SKM-1 treated with dmso at 0.1 percent for 144 hours (cell line): Measurements from ENCODE around the gene ATG4D.
"Not testable (repeated sequence)": the region's sequence is repeated elsewhere in the genome, so short reads cannot be mapped to it uniquely, and the experiment has no call there.

ENCODE experiments used
- DNase-seq: peaks from one replicate; lab custom pipeline; 2025; ENCODE audit not compliant: unreplicated experiment; lab: John Stamatoyannopoulos, UW

Gene ATG4D

GRCh38 chr19:10551006-10551405, 7.3 kb downstream of the ATG4D start:
- DNase-seq = not testable (repeated sequence)

GRCh38 chr19:10551698-10552301, 8.1 kb downstream of the ATG4D start:
- DNase-seq = peak; percentile 27

DNA sequence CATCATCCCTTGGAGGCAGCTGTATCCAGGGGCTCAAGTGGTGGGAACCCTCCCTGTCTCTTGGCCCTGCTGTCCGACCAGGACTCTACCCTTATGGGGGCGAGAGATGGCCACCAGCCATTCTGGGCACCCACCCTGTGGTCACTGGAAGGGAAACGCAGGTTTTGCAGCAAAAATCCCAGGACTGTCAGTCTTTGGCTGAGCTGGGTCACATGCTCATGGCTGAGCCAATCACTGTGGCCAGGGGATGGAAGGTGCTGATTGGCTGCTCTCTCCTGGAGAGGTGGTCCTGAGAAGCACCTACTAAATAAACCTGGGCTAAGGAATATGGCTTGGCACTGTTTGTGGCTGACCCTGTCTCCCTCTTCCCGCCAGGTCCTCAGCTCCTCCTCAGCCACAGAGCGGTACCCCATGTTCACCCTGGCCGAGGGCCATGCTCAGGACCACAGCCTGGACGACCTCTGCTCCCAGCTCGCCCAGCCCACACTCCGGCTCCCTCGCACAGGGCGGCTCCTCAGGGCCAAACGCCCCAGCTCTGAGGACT, 8.9 kb downstream of the ATG4D start:
- no peak for DNase-seq

- DNase-seq = no peak
Observed at GRCh38 chr19:10553087-10553667, 9.5 kb downstream of the ATG4D start.

GRCh38 chr19:10553943-10554381, 10.3 kb downstream of the ATG4D start:
- no peak for DNase-seq

DNA sequence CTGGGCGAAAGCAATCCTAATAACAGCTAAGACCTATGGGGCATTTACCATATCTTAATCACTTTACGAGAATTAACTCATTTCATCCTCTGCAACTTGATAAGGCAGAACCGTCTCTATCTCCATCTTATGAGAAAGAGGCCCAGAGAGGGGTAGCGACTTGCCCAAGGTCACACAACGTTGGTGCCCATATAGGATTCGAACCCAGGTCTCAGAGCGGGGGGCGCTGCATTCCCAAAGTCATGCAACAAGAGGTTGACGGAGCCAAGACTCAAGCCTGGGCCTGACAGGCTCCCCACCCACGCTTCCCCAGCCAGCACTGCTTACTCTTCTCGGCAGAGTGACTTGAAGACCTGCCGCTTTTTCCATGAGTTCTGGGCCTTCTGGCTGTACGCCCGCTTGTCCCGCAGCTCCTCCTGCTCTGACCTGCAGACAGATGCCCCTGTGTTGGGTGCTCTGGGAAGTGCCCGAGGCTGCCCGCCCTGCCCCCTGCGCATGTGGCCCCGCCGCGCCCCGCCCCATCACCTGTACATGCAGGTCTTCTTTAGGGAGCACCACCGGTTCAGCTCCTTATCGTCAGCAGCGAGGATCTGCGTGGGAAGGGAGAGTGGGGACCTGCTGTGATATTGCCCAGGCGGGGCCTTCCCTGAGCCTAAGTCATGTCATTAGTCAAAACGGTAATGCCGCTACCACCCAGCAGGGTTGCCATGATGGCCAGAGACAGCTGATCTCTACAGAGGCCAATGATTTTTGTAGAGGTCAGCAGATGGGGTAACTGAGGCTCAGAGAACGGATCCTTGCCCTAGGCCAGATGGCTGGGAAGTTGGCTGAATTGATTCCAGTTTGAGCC, 11.3 kb downstream of the ATG4D start:
- no peak for DNase-seq

- DNase-seq = no peak
Observed at GRCh38 chr19:10555610-10555973, 11.9 kb downstream of the ATG4D start.

- no peak for DNase-seq
Observed at GRCh38 chr19:10557603-10558197, 14.0 kb downstream of the ATG4D start.

DNA sequence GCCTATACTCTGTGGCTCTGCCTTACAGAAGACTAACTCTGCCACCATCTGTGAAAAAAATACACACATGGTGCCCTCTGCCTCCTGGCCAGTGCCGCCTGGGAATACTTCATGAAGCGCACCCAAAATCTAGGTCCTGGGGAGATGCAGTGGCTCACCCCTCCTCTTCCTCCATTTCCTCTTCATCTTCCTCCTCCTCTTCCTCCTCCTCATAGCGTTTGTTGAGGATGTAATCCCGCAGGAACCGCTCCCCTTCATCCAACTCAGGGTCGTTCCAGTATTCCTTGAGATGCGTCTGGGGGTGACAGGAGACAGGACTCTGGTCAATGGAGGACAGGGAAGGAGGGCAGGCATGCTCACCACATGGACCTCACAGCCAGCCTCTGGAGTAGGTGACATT, 16.4 kb downstream of the ATG4D start:
- DNase-seq = no peak

- no peak for DNase-seq
Observed at GRCh38 chr19:10562609-10563008, 18.9 kb downstream of the ATG4D start.

DNA sequence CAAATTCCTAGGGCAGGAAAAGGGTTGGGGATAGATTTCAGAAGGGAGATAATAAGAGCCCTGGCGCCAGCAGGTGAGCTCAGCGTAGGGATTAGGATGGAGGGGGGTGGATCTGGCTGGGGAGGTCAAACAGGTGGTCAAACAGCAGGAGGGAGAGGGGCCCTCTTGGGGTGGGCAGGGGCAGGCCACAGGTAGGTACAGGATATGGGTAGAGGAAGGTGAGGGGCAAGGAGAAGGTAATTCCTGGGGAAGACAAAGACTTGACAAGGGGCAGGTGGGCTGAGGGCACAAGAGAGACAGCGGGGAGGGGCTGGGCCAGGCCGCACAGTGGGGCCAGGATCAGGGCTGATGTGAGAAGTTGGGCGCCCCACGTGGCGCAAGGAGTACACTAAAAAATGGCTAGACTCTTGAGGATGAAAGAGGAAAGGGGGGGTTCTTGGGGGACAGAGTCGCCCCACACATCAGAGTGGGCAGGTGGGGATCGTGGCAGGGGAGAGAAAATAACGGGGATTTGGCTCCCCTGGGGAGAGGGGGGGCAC, 21.4 kb downstream of the ATG4D start:
- peak; percentile 41 for DNase-seq

DNA sequence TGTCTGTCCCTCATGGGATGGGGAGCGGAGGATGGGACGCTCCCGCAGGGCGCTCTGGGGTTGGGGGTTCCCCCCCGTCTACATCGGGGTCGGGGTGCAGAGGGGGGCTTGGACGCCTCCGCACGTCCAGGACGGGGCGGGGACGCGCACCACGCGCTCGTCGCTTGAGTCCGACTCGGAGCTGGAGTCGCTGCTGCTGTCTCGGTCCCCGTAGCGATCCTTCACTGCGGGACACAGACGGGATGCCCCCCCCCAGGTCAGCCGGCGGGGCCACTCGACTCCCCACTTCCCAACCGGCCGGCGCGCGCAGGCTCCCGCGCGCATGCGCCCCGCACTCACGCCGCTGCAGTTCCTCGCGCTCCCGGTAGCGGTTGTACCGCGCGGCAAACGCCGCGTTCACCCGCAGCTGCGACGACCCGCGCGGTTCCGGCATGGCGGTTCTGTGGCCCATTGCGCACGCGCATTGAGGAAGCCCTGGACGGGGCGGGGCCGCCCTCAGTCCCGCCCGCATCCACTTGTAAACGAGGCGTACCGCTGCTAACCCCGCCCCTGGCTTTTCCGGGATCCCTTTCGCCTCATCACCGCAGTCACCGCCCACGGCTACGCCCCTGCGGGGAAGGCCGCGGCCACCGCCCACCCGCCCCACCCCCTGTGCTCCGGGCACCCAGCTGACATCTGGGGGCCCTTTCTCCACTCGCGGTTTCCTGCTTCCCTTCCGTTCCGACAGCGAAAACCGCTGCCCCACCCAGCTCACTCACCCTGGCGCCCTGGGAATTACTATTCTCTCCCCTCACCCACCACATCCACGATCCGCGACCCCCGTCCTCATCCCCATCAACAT, 22.1 kb downstream of the ATG4D start, which contains the start of gene KRI1:
Gene KRI1 (minus strand): TSS at position 444 of the 841 bp plus-strand sequence. CDS start 11 bp downstream, at position 433.
- DNase-seq = peak; percentile 98

DNA sequence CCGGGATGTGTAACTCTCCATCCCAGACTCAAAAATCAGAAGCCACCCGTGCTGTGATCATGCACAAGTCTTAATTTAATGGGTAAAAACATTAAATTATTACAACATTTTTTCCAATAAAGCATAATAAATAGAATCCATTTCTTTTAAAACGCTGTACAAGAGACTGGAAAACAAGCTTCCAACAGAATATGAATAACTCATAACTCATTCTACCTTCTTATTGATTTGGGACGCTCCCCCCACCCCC, 22.6 kb downstream of the ATG4D start:
- no peak for DNase-seq

DNA sequence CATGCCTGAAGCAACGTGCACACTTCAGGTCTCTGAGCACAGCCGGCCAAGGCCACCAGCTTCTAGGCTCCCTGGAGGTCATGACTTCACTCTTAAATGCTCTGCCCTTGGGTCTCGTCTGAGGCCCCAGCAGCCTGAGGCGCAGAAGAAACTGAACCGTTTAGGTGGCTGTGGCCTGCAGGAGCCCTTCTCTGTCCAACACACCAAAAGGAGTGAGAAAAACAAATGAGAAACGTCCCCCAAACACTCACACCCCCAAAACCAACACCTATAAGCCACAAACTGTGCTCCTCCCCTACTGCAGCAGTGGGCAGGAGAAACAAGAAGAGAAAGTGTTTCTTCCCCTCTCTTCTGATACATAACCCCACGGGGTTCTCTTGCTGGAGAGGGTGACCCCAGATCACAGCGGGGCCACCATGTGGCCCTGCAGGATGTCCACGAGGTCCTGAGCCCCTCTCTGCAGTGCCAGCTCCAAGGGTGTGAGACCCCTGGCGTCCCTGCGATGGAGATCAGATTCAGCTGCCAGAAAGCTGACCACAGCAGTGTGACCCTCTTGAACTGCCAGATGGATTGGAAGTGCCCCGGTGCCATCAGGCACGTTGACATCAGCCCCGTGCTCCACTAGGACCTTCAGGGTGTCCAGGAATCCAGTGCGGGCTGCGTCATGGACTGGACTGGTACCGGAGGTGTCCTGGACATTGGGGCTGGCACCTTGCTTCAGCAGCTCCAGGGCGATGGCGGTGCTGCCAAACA, 23.1 kb downstream of the ATG4D start:
- DNase-seq = peak; percentile 37

DNA sequence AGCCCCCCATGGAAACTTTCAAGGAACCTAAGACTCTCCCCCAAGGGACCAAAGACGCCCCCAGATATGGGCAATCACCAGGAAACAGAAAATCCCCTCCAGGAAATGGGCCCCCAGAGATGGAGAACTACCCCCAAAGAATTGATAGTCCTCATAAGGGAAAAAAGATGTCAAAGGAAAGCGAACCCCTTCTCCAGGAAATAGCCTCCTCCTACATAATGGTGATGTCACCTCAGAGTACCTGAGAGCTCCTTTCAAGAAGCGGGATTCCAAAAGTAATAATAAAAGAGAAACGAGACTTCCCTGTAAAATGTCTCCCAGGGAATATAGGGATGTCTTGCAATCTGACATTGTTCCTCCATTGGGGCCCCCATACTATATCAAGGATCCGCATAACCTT, 24.0 kb downstream of the ATG4D start:
- DNase-seq = no peak

GRCh38 chr19:10568062-10568825, 24.5 kb downstream of the ATG4D start:
- DNase-seq = no peak

DNA sequence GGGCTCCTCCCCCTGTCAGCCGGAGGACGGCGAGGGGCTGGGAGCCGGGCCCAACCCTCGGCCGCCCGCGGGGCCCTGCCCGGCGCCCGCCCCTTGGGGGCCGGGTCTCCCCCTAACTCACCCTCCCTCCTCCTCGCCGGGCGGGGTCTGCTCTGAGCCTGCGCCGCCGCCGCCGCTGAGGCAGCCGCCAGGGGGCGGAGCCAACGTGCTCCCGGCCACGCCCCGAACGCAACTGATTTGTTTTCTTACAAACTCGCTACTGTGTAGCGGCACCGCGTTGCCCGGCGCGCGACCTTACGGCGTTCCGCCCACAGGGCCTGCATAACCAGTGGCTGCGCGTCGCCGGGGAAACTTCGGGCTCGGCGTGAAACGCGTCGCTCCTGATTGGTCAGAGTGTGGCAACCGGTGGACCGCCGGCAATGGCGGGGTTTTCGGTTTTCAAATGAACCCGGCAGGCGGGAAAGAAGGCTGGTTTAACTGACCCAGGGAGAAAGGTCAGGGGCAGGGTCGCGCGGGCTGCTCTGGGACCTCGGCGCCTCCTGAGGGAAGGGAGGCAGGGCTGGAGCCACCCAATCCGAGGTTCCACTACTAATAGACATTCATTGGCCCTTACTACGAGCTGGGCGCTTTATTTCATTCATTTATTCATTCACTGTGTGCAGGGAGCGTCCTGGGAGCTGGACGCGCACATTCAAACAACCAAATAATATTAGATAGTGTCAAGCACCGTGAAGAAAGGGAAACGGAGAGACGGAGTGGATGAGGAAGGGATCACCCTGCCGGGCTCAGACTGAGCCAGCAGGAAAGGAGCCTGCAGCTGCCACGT, 25.3 kb downstream of the ATG4D start, which contains the start of gene CDKN2D:
Gene CDKN2D (minus strand): TSS at position 154 of the 826 bp plus-strand sequence. CDS start 326 bp downstream, outside the sequence.
- peak; percentile 97 for DNase-seq

DNA sequence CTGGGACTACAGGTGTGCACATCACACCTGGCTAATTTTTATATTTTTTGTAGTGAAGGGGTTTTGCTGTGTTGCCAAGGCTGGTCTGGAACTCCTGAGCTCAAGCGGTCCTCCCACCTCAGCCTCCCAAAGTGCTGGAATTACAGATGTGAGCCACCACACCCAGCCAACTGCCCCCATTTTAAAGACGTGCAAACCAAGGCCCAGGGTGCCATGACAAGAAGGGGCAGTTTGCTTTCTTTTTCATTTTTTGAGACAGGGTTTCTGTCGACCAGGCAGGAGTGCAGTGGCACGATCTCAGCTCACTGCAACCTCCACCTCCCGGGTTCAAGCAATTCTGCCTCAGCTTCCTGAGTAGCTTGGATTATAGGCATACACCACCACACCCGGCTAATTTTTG, 30.1 kb downstream of the ATG4D start:
- not testable (repeated sequence) for DNase-seq
